Astrocyte of the spinal cord (primary cell): ENCODE measurements around the gene RASGRP3.

Source experiments
- DNase-seq: peaks from one replicate; pipeline ENCODE4 v3.0.0; 2011; ENCODE audit warnings: low read depth, low spot score
- H3K4me3 ChIP-seq: 2 replicates; pipeline ENCODE4 v1.5.1; 2011; ENCODE audit warnings: low read depth, mild to moderate bottlenecking, low read length, moderate library complexity
- in situ Hi-C: cut with HindIII; loops from 2 replicates; pipeline ENCODE4 v1.10.0; 2017; ENCODE audit warnings: low sequenced_read_pairs
- TF ChIP-seq, protein P1 (sequence below): IDR thresholded peaks from 2 replicates; pipeline ENCODE4 v1.5.1; 2012; ENCODE audit warnings: low read depth, mild to moderate bottlenecking, low read length, inconsistent platforms

The RASGRP3 gene

DNA sequence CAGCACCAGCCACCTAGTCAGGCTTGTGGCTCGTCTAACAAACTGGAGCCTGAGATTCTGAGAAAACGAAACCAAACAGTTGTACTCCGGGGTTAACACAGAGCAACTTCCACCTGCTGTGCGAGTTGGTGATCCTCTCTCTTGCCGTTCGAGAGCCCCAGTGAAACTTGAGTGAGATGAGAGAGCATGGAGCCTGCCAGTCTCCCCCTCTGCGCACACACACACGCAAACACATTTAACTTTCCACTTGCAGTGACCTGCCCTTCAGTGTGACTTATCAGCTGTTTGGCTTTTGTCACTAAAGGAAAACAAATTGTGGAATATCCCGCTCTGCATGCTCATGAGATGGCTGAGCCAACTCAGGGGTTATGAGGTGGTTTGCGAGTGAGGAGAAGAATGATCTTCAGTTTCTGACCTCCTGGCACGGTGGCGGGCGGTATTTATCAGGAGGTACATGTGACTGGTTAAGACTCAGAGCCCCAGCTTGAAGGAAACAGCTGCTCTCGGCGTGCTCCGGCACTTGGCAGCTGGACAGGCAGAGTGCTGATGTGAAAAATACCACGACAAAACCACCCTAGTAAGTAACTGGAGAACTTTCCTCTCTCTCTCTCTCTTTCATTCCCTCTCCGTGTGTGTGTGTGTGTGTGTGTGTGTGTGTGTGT lies at the start of gene RASGRP3:
RASGRP3 (plus strand) TSS at position 519 of the 662 bp plus-strand sequence. CDS start 38,488 bp downstream, outside the sequence.
- TF ChIP-seq, protein P1, sequence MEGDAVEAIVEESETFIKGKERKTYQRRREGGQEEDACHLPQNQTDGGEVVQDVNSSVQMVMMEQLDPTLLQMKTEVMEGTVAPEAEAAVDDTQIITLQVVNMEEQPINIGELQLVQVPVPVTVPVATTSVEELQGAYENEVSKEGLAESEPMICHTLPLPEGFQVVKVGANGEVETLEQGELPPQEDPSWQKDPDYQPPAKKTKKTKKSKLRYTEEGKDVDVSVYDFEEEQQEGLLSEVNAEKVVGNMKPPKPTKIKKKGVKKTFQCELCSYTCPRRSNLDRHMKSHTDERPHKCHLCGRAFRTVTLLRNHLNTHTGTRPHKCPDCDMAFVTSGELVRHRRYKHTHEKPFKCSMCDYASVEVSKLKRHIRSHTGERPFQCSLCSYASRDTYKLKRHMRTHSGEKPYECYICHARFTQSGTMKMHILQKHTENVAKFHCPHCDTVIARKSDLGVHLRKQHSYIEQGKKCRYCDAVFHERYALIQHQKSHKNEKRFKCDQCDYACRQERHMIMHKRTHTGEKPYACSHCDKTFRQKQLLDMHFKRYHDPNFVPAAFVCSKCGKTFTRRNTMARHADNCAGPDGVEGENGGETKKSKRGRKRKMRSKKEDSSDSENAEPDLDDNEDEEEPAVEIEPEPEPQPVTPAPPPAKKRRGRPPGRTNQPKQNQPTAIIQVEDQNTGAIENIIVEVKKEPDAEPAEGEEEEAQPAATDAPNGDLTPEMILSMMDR = no peak
- DNase-seq = peak; percentile 98
- in situ Hi-C loops = no loop called here
- peak within 1 kb of the TSS; percentile 65 for H3K4me3 ChIP-seq

DNA sequence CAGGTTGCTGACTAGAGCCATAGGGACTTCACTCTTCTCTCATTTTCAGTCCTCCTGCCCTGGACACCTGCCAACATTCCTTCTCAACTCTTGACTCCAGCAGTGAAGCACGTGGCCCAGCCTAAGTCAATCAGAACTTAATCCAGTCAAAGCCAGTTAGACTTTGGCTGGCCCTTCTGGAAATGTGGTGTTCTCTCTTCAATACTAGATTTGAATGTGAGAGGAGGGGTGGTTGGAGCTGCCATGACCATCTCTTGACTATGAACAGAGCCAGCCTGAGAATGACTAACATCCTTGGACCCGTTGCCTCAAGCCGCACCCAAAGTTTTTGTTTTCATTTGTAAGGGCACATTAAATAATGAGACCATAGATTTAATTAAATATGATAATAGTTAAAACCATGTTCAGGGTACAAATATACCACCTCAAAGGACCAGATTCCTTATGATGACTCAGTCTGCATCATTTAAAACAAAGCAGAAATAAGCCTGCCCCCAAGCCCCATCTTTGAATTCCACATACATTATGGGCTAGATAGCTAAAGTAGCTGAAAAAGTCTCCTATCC lies 49.7 kb upstream of the RASGRP3 start:
- TF ChIP-seq, protein P1 = no peak
- in situ Hi-C loops = no loop called here
- H3K4me3 ChIP-seq = no peak overlapping the region
- peak; percentile 86 for DNase-seq

DNA sequence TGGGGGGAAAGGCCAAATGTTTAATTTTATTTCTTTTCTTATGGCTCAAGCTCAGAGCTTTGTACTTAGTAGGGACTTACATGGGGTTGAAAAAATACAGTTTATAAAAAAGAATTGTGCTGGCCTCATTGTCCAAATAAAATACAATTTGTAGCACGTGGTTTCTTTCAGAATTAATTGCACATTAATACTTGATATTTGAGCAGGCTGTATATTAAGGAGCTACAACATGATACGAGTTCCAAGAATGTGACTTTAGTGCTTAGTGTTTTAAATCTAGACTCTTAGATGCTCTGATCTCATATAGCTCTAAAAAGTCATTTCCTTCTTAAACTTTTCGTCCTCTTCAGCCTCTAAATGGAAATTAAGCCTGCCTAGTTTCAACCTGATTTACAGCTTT lies 46.4 kb upstream of the RASGRP3 start:
- in situ Hi-C loops = no loop called here
- H3K4me3 ChIP-seq = no peak overlapping the region
- TF ChIP-seq, protein P1 = no peak
- no peak for DNase-seq

GRCh38 chr2:33430856-33431255 lies 45.6 kb upstream of the RASGRP3 start:
- TF ChIP-seq, protein P1 = no peak
- H3K4me3 ChIP-seq = no peak overlapping the region
- no peak for DNase-seq
- in situ Hi-C loops = no loop called here

GRCh38 chr2:33432871-33433270 lies 43.6 kb upstream of the RASGRP3 start:
- in situ Hi-C loops = no loop called here
- TF ChIP-seq, protein P1 = no peak
- H3K4me3 ChIP-seq = no peak overlapping the region
- DNase-seq = no peak

- in situ Hi-C loops = no loop called here
- no peak for DNase-seq
- H3K4me3 ChIP-seq = no peak overlapping the region
- TF ChIP-seq, protein P1 = no peak
These were observed 42.9 kb upstream of the RASGRP3 start for GRCh38 chr2:33433279-33434235.
